Ishikawa (cell line): ENCODE results near the gene SLC5A2.

Experiments used
- CEBPB ChIP-seq: IDR thresholded peaks from 2 replicates; pipeline ENCODE4 v1.6.1; 2012
- CREB1 ChIP-seq: IDR thresholded peaks from 2 replicates; pipeline ENCODE4 v1.6.1; 2012; ENCODE audit warnings: low read depth
- EP300 ChIP-seq: IDR thresholded peaks from 2 replicates; pipeline ENCODE4 v1.6.1; 2012; ENCODE audit warnings: borderline replicate concordance
- RAD21 ChIP-seq: IDR thresholded peaks from 2 replicates; pipeline ENCODE4 v1.6.1; 2012; ENCODE audit warnings: low read depth
- USF1 ChIP-seq: IDR thresholded peaks from 2 replicates; pipeline ENCODE4 v1.6.1; 2012

- TF ChIP-seq EP300, result no peak
- TF ChIP-seq RAD21, result no peak
- no peak for TF ChIP-seq CEBPB
- no peak for TF ChIP-seq USF1
- no peak for TF ChIP-seq CREB1
These were observed 29.4 kb upstream of the SLC5A2 start for GRCh38 chr16:31453255-31454204.
